HepG2 (cell line): ENCODE results near the gene TACC2. TPM values are rescaled to one million over a fixed set of nuclear protein-coding genes. Genes with fewer than 3 reads are reported as not detected.

Experiments used
- ATAC-seq: fragments of 200-7000 bp; cut with Tn5 transposase; 3 replicates; pipeline ENCODE4 v1.9.1; 2020; ENCODE audit warnings: mild to moderate bottlenecking, moderate library complexity
- BruUV-seq: library from RNA; stranded (reverse); fragments of 400-500 nt; replicated peaks from 2 replicates; lab custom pipeline; 2021; lab: Mats Ljungman, UMichigan
- CTCF ChIA-PET: fragments of 300-600 bp; formaldehyde crosslinking; extraction: SDS; loops from one replicate; lab custom pipeline; 2021; ENCODE audit warnings: low total read pairs, inconsistent platforms, low intra/inter-chr PET ratio; lab: Yijun Ruan, JAX
- POLR2A ChIA-PET: fragments of 350-600 bp; sonication (Branson Sonifier 250); formaldehyde crosslinking; loops from one replicate; lab custom pipeline; 2020; ENCODE audit warnings: antibody characterized with exemption, inconsistent platforms; lab: Yijun Ruan, JAX
- DNase-seq: peaks from one replicate; pipeline ENCODE4 v3.0.0-alpha.2; 2015; ENCODE audit warnings: low spot score
- FAIRE-seq: peaks from 3 replicates; lab custom pipeline; 2011; peaks lifted over from hg19 to GRCh38; lab: Jason Lieb, UNC
- H2AFZ ChIP-seq: one replicate; pipeline ENCODE4 v1.6.1; 2011; ENCODE audit warnings: low read length, inconsistent platforms
- H3K27ac ChIP-seq: fragments of 300-600 bp; 3 replicates; pipeline ENCODE4 v1.8.0; 2011; ENCODE audit warnings: mixed run types, mild to moderate bottlenecking, mixed read lengths, low read length, inconsistent platforms; ENCODE audit not compliant: insufficient read depth; ENCODE audit errors: extremely low read length
- H3K27me3 ChIP-seq, 2 experiments: fragments of 200-600 bp in 1 of 2; 2 replicates in 1 of 2; 3 replicates in 1 of 2; pipeline versions ENCODE4 v1.6.0 to v1.8.0; 2011; ENCODE audit warnings: low read length in 2 of 2, mild to moderate bottlenecking in 2 of 2, moderate library complexity in 2 of 2, inconsistent platforms in 1 of 2; ENCODE audit not compliant: insufficient read depth in 2 of 2, control insufficient read depth in 1 of 2
- H3K36me3 ChIP-seq, 2 experiments: fragments of 200-600 bp in 1 of 2; replicated peaks in 1 of 2; 2 replicates in 1 of 2; 3 replicates in 1 of 2; pipeline versions ENCODE4 v1.5.1 to v1.8.0; 2011; ENCODE audit warnings: low read length in 2 of 2, inconsistent platforms in 1 of 2; ENCODE audit not compliant: insufficient read depth in 2 of 2, control insufficient read depth in 1 of 2
- H3K4me1 ChIP-seq: 2 replicates; pipeline ENCODE4 v1.5.1; 2012; ENCODE audit warnings: low read length, inconsistent platforms; ENCODE audit not compliant: insufficient read depth
- H3K4me2 ChIP-seq: 2 replicates; pipeline ENCODE4 v1.6.0; 2011; ENCODE audit warnings: low read depth, low read length, inconsistent platforms
- H3K4me3 ChIP-seq, 3 experiments: fragments of 200-600 bp in 1 of 3; sonication (generic), shearing (Covaris generic) in 1 of 3; replicated peaks in 1 of 3; 2 replicates each; pipeline ENCODE4 v1.5.1; 2011 to 2016; ENCODE audit warnings: low read length in 3 of 3, inconsistent platforms in 2 of 3, low read depth in 2 of 3, mild to moderate bottlenecking in 2 of 3, control low read depth in 1 of 3, mixed read lengths in 1 of 3; ENCODE audit not compliant: insufficient read depth in 1 of 3
- H3K79me2 ChIP-seq: one replicate; pipeline ENCODE4 v1.6.1; 2011; ENCODE audit warnings: low read length, inconsistent platforms; ENCODE audit not compliant: insufficient read depth
- H3K9ac ChIP-seq: 2 replicates; pipeline ENCODE4 v1.6.0; 2011; ENCODE audit warnings: mild to moderate bottlenecking, low read depth, low read length, inconsistent platforms; ENCODE audit not compliant: insufficient read depth
- H3K9me3 ChIP-seq: 2 replicates; pipeline ENCODE4 v1.5.1; 2012; ENCODE audit warnings: mild to moderate bottlenecking, low read length
- H4K20me1 ChIP-seq: 2 replicates; pipeline ENCODE4 v1.6.0; 2011; ENCODE audit warnings: inconsistent platforms, mild to moderate bottlenecking, low read length, moderate library complexity; ENCODE audit not compliant: insufficient read depth
- CREB1 ChIP-seq, 2 experiments: fragments of 450-650 bp in 1 of 2; IDR thresholded peaks; 2 replicates each; pipeline ENCODE4 v1.6.1; 2016 to 2017; ENCODE audit warnings: control low read depth in 1 of 2, mild to moderate bottlenecking in 1 of 2, missing compliant biosample characterization in 1 of 2, missing genetic modification characterization in 1 of 2
- FLYWCH1 ChIP-seq: sonication (generic); formaldehyde crosslinking; IDR thresholded peaks from 2 replicates; pipeline ENCODE4 v1.8.1; 2023; ENCODE audit warnings: mild to moderate bottlenecking, missing genetic modification reagents
- JUNB ChIP-seq: sonication (generic); formaldehyde crosslinking; IDR thresholded peaks from 2 replicates; pipeline ENCODE4 v1.8.0; 2022; ENCODE audit warnings: missing genetic modification reagents, mild to moderate bottlenecking, borderline replicate concordance
- PRMT3 ChIP-seq: sonication (generic); formaldehyde crosslinking; IDR thresholded peaks from 2 replicates; pipeline ENCODE4 v1.8.1; 2022; ENCODE audit warnings: low read depth, mild to moderate bottlenecking, moderate library complexity, missing genetic modification reagents, borderline replicate concordance
- ZBTB8A ChIP-seq: sonication (generic); formaldehyde crosslinking; IDR thresholded peaks from 2 replicates; pipeline ENCODE4 v1.4.0; 2020; ENCODE audit warnings: mild to moderate bottlenecking, low read depth, missing genetic modification reagents, borderline replicate concordance
- ZNF251 ChIP-seq: sonication (generic); formaldehyde crosslinking; IDR thresholded peaks from 2 replicates; pipeline ENCODE4 v1.9.0; 2021; ENCODE audit warnings: mild to moderate bottlenecking, missing genetic modification reagents
- ZNF367 ChIP-seq: sonication (generic); formaldehyde crosslinking; IDR thresholded peaks from 2 replicates; pipeline ENCODE4 v1.4.0; 2020; ENCODE audit warnings: missing genetic modification reagents, borderline replicate concordance
- ZNF546 ChIP-seq: sonication (generic); formaldehyde crosslinking; conservative IDR thresholded peaks from 2 replicates; pipeline ENCODE4 v1.8.1; 2023; ENCODE audit warnings: mild to moderate bottlenecking, missing genetic modification reagents
- ZNF552 ChIP-seq: sonication (generic); formaldehyde crosslinking; IDR thresholded peaks from 2 replicates; pipeline ENCODE4 v1.9.0; 2022; ENCODE audit warnings: missing genetic modification reagents, mild to moderate bottlenecking, borderline replicate concordance
- WGBS: methylation state at CpG from one replicate; pipeline ENCODE4 v1.1.6; 2017; ENCODE audit warnings: low lambda C conversion rate; 5-methylcytosine and 5-hydroxymethylcytosine counted together
- in situ Hi-C: cut with HindIII; loops from 2 replicates; pipeline ENCODE4 v1.10.0; 2017; ENCODE audit warnings: low pct_unique_long_range_greater_than_20kb; ENCODE audit not compliant: extremely low pct_ligation_motif_present
- intact Hi-C: fragments of 100-400 bp; cut with micrococcal nuclease; formaldehyde crosslinking; loops from one replicate; pipeline ENCODE4 v1.10.0; 2022; ENCODE audit not compliant: unreplicated experiment
- polyA plus RNA-seq, 8 experiments: library from polyadenylated mRNA; depleted of rRNA in 3 of 8; stranded (reverse) in 7 of 8; unstranded in 1 of 8; fragments of >200 nt; fragmentation: Illumina TruSeq in 4 of 8; extraction: Trizol in 4 of 8; gene quantifications; 2 replicates each; pipeline versions ENCODE4 v1.2.1 to v1.2.3, GENCODE V29; 2011 to 2016; ENCODE audit warnings: low read depth in 4 of 8, missing spikeins in 1 of 8, mixed read lengths in 1 of 8; ENCODE audit not compliant: insufficient read depth in 1 of 8
- total RNA-seq, 5 experiments: library from RNA; depleted of rRNA; stranded (reverse); fragments of >200 nt; fragmentation: Illumina TruSeq; extraction: Trizol; gene quantifications; 2 replicates each; pipeline ENCODE4 v1.2.3, GENCODE V29; 2016; ENCODE audit warnings: low read depth in 1 of 5
- TF ChIP-seq, protein P1 (sequence below): sonication (generic); formaldehyde crosslinking; IDR thresholded peaks from 2 replicates; pipeline ENCODE4 v1.4.0; 2020; ENCODE audit warnings: missing genetic modification reagents, mild to moderate bottlenecking, borderline replicate concordance

The TACC2 gene
- total and polyA plus RNA-seq, 2 of the 13 experiments (the other 11 are each of a cell fraction or from before 2014, with no cell fraction given) = 11.8 to 16.0 TPM

DNA sequence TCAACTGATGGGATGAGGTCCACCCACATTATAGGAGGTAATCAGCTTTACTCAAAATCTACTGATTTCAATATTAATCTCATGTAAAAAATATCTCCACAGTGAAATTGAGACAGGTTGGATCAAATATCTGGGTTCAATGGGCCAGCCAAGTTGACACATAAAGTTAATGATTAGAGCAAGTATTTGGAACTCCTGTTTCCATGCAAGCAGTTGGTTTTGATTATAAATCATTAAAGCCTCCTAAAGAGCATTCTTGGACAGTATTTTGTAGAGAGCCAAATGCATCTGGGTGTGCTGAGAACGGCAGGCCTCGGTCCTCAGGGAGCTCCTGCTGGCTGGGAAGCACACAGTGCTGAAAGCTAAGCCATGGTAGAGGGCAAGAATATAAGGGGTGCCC is 155.2 kb downstream of the TACC2 start:
- ChIA-PET POLR2A (no interaction called here), CTCF (no interaction called here)
- peaks cover 10% of the 10 kb centered on the region for H3K79me2 ChIP-seq
- H3K4me1 ChIP-seq = peaks cover 31% of the 10 kb centered on the region
- no peak overlapping the region for H3K4me2 ChIP-seq
- no peak for FAIRE-seq
- BruUV-seq = no TSS peak
- H3K36me3 ChIP-seq = peaks cover 18 to 38% of the 10 kb centered on the region in 2 experiments; a peak in 4 of 5 replicates
- no peaks in the 10 kb centered on the region for H3K27me3 ChIP-seq
- H2AFZ ChIP-seq = no peak overlapping the region
- H4K20me1 ChIP-seq = peaks cover 22% of the 10 kb centered on the region
- no peak overlapping the region for H3K4me3 ChIP-seq
- intact Hi-C loops (loop anchor here (10.0 kb wide), 1 partner anchor 121 kb away; no protein-coding TSS in a partner anchor), in situ Hi-C loops (no loop called here)
- TF ChIP-seq ZNF552 (CRISPR knock-in tag) (no peak), ZNF367 (CRISPR knock-in tag) (no peak), ZBTB8A (no peak), CREB1 (IDR thresholded peaks at IDR 0.05) (no peak), CREB1 (CRISPR knock-in tag; IDR thresholded peaks at IDR 0.05) (no peak), ZNF546 (no peak), JUNB (no peak), FLYWCH1 (CRISPR knock-in tag) (no peak), PRMT3 (CRISPR knock-in tag) (no peak), ZNF251 (CRISPR knock-in tag) (no peak)
- TF ChIP-seq, protein P1, sequence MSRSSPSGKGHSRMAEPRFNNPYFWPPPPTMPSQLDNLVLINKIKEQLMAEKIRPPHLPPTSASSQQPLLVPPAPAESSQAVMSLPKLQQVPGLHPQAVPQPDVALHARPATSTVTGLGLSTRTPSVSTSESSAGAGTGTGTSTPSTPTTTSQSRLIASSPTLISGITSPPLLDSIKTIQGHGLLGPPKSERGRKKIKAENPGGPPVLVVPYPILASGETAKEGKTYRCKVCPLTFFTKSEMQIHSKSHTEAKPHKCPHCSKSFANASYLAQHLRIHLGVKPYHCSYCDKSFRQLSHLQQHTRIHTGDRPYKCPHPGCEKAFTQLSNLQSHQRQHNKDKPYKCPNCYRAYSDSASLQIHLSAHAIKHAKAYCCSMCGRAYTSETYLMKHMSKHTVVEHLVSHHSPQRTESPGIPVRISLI = no peak
- no peak overlapping the region for H3K9ac ChIP-seq
- no peak for DNase-seq
- H3K27ac ChIP-seq = no peak overlapping the region
- no peaks in the 10 kb centered on the region for H3K9me3 ChIP-seq
- ATAC-seq = no peak
- 100% methylated on average over 2 of the region's 2 CpGs for WGBS
